Endothelial cell of umbilical vein (primary cell): ENCODE measurements around the gene XRCC4. TPM values are rescaled to one million over a fixed set of nuclear protein-coding genes. Genes with fewer than 3 reads are reported as not detected.

Source experiments
- BruUV-seq: library from RNA; stranded (reverse); fragments of 400-500 nt; replicated peaks from 2 replicates; lab custom pipeline; 2021; lab: Mats Ljungman, UMichigan
- CTCF ChIA-PET: fragments of 300-600, 350-600 bp; sonication (Branson Sonifier 250); formaldehyde crosslinking; loops from one replicate; lab custom pipeline; 2021; ENCODE audit warnings: antibody characterized with exemption, inconsistent platforms; lab: Charles Lee
- POLR2A ChIA-PET: fragments of 300-600, 350-600 bp; sonication (Branson Sonifier 250); formaldehyde crosslinking; loops from one replicate; lab custom pipeline; 2021; ENCODE audit warnings: antibody characterized with exemption, inconsistent platforms; lab: Charles Lee
- DNase-seq: peaks from one replicate; pipeline ENCODE4 v3.0.0-alpha.2; 2011; ENCODE audit warnings: low read depth, low spot score
- FAIRE-seq: peaks from 2 replicates; lab custom pipeline; 2011; peaks lifted over from hg19 to GRCh38; lab: Jason Lieb, UNC
- H2AFZ ChIP-seq: 2 replicates; pipeline ENCODE4 v1.6.0; 2012; ENCODE audit warnings: low read depth, low read length, control low read depth, inconsistent platforms
- H3K27ac ChIP-seq: 2 replicates; pipeline ENCODE4 v1.5.1; 2011; ENCODE audit warnings: low read depth, mild to moderate bottlenecking, control low read depth, low read length, moderate library complexity; ENCODE audit not compliant: insufficient read depth
- H3K27me3 ChIP-seq, 2 experiments: 2 replicates each; pipeline versions ENCODE4 v1.6.0 to v1.6.1; 2011; ENCODE audit warnings: low read length in 2 of 2, mixed read lengths in 1 of 2; ENCODE audit not compliant: control insufficient read depth in 2 of 2, insufficient read depth in 2 of 2
- H3K36me3 ChIP-seq, 2 experiments: 2 replicates in 1 of 2; 3 replicates in 1 of 2; pipeline ENCODE4 v1.5.1; 2011; ENCODE audit warnings: low read length in 2 of 2, mild to moderate bottlenecking in 1 of 2, moderate library complexity in 1 of 2; ENCODE audit not compliant: control insufficient read depth in 2 of 2, insufficient read depth in 2 of 2; ENCODE audit errors: extremely low read depth in 1 of 2
- H3K4me1 ChIP-seq: 3 replicates; pipeline ENCODE4 v1.5.1; 2011; ENCODE audit warnings: mild to moderate bottlenecking, low read length; ENCODE audit not compliant: control insufficient read depth, insufficient read depth; ENCODE audit errors: extremely low read depth
- H3K4me2 ChIP-seq: 2 replicates; pipeline ENCODE4 v1.6.1; 2011; ENCODE audit warnings: low read length, control low read depth, mixed read lengths; ENCODE audit not compliant: insufficient read depth
- H3K4me3 ChIP-seq, 3 experiments: fragments of 200-600 bp in 1 of 3; sonication (generic), shearing (Covaris generic) in 1 of 3; replicated peaks in 1 of 3; 2 replicates each; pipeline ENCODE4 v1.5.1; 2011 to 2016; ENCODE audit warnings: control low read depth in 3 of 3, low read length in 3 of 3, mild to moderate bottlenecking in 2 of 3, inconsistent platforms in 1 of 3, low read depth in 1 of 3, moderate library complexity in 1 of 3; ENCODE audit not compliant: insufficient read depth in 1 of 3
- H3K79me2 ChIP-seq: 2 replicates; pipeline ENCODE4 v1.6.0; 2012; ENCODE audit warnings: low read length, inconsistent platforms; ENCODE audit not compliant: control insufficient read depth, insufficient read depth
- H3K9ac ChIP-seq: replicated peaks from 2 replicates; pipeline ENCODE3; 2011; ENCODE audit warnings: low read length, control low read depth; ENCODE audit not compliant: insufficient read depth; ENCODE audit errors: extremely low read depth
- H3K9me1 ChIP-seq: replicated peaks from 3 replicates; pipeline ENCODE4 v1.6.0; 2011; ENCODE audit warnings: mild to moderate bottlenecking, low read length; ENCODE audit not compliant: control insufficient read depth, insufficient read depth; ENCODE audit errors: extremely low read depth
- H3K9me3 ChIP-seq: replicated peaks from 2 replicates; pipeline ENCODE4 v1.5.1; 2012; ENCODE audit warnings: low read length, inconsistent platforms; ENCODE audit not compliant: control insufficient read depth, insufficient read depth
- H4K20me1 ChIP-seq: replicated peaks from 2 replicates; pipeline ENCODE3; 2011; ENCODE audit warnings: mild to moderate bottlenecking, low read length; ENCODE audit not compliant: control insufficient read depth, insufficient read depth; ENCODE audit errors: extremely low read depth
- CTCF ChIP-seq, 2 donors: IDR thresholded peaks; 1 replicate in 1 of 2; 2 replicates in 1 of 2; pipeline ENCODE4 v1.5.1; 2011; ENCODE audit warnings: low read length in 2 of 2, mild to moderate bottlenecking in 2 of 2, moderate library complexity in 2 of 2, control low read depth in 1 of 2, inconsistent platforms in 1 of 2, low read depth in 1 of 2; ENCODE audit not compliant: insufficient read depth in 1 of 2; ENCODE audit errors: extremely low read depth in 1 of 2
- EZH2 ChIP-seq: IDR thresholded peaks from 2 replicates; pipeline ENCODE4 v1.6.1; 2012; ENCODE audit warnings: borderline replicate concordance, low read depth, mild to moderate bottlenecking, moderate library complexity, low read length, inconsistent platforms; ENCODE audit not compliant: severe bottlenecking
- FOS ChIP-seq: IDR thresholded peaks from 2 replicates; pipeline ENCODE4 v1.6.1; 2011; ENCODE audit warnings: mild to moderate bottlenecking, low read length, moderate library complexity, borderline replicate concordance; ENCODE audit not compliant: insufficient read depth
- GATA2 ChIP-seq: IDR thresholded peaks from 2 replicates; pipeline ENCODE4 v1.7.0; 2011; ENCODE audit warnings: low read depth, mild to moderate bottlenecking, moderate library complexity, mixed read lengths, low read length; ENCODE audit not compliant: insufficient read length, insufficient read depth
- JUN ChIP-seq: IDR thresholded peaks from 2 replicates; pipeline ENCODE4 v1.6.1; 2011; ENCODE audit warnings: borderline replicate concordance, low read depth; ENCODE audit not compliant: insufficient read length, insufficient read depth
- MAX ChIP-seq: IDR thresholded peaks from 2 replicates; pipeline ENCODE4 v1.6.1; 2011; ENCODE audit not compliant: insufficient read depth, insufficient read length
- MYC ChIP-seq: IDR thresholded peaks from one replicate; pipeline ENCODE4 v1.6.1; 2011; ENCODE audit warnings: mild to moderate bottlenecking, low read depth, low read length
- POLR2A ChIP-seq: IDR thresholded peaks from 2 replicates; pipeline ENCODE4 v1.6.1; 2012; ENCODE audit warnings: low read depth, mild to moderate bottlenecking, control low read depth, low read length
- POLR2AphosphoS5 ChIP-seq: IDR thresholded peaks from 2 replicates; pipeline ENCODE4 v1.6.1; 2012; ENCODE audit warnings: low read depth, mild to moderate bottlenecking, control low read depth, low read length, moderate library complexity; ENCODE audit not compliant: insufficient read depth
- dilution Hi-C: fragments of 300-500 bp; cut with MboI; formaldehyde crosslinking; loops from one replicate; pipeline ENCODE4 v1.15.0; 2019; ENCODE audit warnings: low sequenced_read_pairs; ENCODE audit not compliant: extremely low pct_ligation_motif_present
- intact Hi-C: fragments of 100-400 bp; cut with micrococcal nuclease; formaldehyde crosslinking; loops from one replicate; pipeline ENCODE4 v1.10.0; 2022
- polyA plus RNA-seq, 4 experiments: library from polyadenylated mRNA; depleted of rRNA in 3 of 4; stranded (reverse) in 3 of 4; unstranded in 1 of 4; fragments of >200 nt; gene quantifications; 2 replicates each; pipeline versions ENCODE4 v1.2.1 to v1.2.3, GENCODE V29; 2011 to 2012; ENCODE audit warnings: missing spikeins in 1 of 4
- total RNA-seq: library from RNA; stranded (reverse); gene quantifications from 2 replicates; pipeline ENCODE4 v1.2.3, GENCODE V29; 2021

Gene XRCC4
- total and polyA plus RNA-seq, 2 donors (not counting 3 experiments of a cell fraction or from before 2014, with no cell fraction given), result 1.3 to 7.7 TPM

GRCh38 chr5:83246071-83246470 is 168.7 kb downstream of the XRCC4 start:
- no peaks in the 10 kb centered on the region for H4K20me1 ChIP-seq
- BruUV-seq, result no TSS peak
- dilution Hi-C loops, result no loop called here
- H3K79me2 ChIP-seq, result no peaks in the 10 kb centered on the region
- no peaks in the 10 kb centered on the region for H3K27me3 ChIP-seq
- no peaks in the 10 kb centered on the region for H3K36me3 ChIP-seq
- ChIA-PET POLR2A (no interaction called here), CTCF (no interaction called here)
- no peak for DNase-seq
- TF ChIP-seq GATA2 (no peak), MAX (no peak), EZH2 (no peak), FOS (no peak), JUN (no peak), POLR2A (no peak), POLR2AphosphoS5 (no peak), MYC (no peak), CTCF (IDR thresholded peaks at IDR 0.05; ENCODE audit: extremely low read depth in 1 of 2, insufficient read depth in 1 of 2, low read depth in 1 of 2, low read length in 2 of 2) (no peak)
- H3K9me3 ChIP-seq, result no peaks in the 10 kb centered on the region
- H3K4me1 ChIP-seq, result no peaks in the 10 kb centered on the region
- intact Hi-C loops, result no loop called here
- H3K4me3 ChIP-seq, result no peak overlapping the region
- no peak overlapping the region for H3K4me2 ChIP-seq
- no peak for FAIRE-seq
- no peak overlapping the region for H3K9ac ChIP-seq
- no peak overlapping the region for H3K27ac ChIP-seq
- H2AFZ ChIP-seq, result no peak overlapping the region
- no peaks in the 10 kb centered on the region for H3K9me1 ChIP-seq
